Measurements from ENCODE around the gene RPUSD4.

Gene RPUSD4

DNA sequence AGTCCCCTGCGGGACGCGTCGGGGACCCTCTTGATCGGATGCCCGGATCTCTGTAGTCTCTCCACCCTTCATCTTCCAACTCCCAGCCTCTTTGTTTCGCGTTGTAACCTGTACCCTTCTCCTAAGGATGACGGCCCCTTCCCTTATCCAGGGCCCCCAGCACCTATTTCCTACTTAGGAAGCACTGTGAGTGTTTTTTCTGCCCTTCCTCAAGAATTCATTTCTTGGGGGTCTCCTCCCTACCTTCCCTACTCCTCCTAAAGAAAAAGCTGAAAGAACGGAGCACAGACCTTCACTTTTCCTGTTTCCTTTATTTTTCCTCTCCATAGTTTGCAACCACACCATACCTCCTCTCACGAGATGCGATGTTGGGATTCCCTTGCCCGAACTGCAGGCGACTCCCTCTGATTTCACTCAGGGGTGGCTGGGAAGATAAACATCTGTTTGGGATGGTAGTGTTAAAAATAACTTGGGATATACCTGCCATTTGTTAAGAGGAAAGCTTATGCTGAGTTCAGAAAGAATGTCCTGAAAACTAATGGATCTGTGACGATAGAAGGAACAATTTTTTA, 725 bp upstream of the RPUSD4 start:
- no peak for DNase-seq (ENCODE audit: low read depth)

DNA sequence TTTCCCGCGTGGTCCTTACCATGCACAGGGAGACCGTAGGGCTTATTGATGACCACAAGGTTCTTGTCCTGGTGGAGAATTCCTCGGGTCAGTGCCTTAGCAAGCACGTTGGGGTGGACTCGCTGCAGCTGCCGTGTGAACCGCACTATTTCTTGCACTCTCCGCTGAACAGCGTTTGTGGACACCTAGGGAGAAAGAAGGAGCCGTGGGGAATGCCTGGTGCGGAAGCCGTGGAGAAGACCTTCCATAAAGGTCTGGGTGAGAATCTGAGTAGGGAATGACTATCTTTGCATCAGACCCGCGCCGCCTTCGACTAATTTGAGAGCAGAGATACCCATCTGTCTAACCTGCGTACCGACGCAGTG, 597 bp downstream of the RPUSD4 start:
- DNase-seq (ENCODE audit: low read depth), result no peak

DNA sequence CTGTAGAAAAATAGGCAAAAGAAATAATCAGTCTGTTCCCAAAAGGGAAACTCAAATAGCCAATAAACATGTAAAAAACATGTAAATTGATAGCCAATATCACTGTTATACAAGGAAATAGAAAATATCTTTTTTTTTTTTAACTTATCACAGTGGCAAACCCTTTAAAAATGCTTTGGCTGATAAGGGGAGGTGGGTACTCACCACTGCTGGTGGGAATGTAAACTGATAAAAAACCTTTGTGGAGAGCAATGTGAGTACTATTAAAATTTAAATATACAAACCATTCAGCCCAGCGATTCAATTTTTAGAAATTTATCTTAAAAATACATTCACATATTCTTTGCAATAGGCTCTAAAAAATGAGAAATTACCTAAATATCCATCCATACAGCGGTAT, 3.6 kb downstream of the RPUSD4 start:
- DNase-seq (ENCODE audit: low read depth), result no peak

DNA sequence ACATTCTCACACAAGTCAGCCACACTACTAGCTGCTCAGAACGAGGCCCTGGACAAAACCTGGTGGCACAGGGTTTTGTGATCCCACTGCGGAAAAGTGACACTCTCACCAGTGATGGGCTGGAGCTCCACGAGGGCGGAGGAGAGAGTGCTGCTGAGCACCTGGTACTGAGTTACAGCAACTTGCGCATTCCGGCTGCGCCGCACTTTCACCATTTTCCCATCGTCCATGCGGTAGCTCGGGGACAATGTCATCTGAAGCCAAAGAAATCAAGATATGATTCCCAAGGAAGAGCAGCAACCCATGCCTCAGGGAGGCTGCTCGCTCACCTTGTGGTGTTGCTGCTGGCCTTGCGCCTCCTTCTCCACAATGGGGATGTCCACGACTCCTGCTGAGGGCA, 6.1 kb downstream of the RPUSD4 start:
- DNase-seq (ENCODE audit: low read depth), result no peak

DNA sequence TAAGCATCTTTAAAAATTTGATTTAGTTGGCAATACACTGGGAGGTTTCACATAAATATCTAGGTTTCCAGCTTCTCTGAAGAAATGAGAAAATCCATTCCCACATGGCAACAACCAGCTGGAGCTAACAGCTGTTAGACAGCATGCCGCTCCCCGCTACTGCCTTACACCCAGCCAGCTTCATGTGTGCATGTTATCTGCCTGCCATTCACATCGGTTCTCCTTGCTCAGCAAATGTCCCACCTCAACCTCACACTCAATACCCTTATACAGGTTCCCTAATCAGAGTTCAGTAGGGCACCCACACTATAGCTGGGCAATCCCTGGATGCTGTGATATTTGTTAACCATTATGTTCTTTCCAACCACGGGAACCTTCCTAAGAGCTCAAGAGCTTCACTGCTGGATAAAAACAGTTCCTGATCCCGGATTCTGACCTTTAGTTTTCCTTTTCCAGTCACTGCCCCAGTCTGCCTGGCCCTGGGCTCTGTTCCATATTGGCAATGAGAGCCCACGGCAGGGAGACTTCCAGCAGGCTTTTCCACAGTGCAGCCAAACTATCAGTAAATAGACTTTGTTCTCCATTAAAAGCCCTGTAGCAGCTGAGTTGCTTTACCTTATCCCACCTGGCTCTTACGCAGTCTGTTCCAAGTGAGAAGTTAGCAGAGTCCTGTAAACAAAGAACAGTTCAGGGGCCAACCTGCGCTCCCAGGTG, 8.6 kb downstream of the RPUSD4 start:
- no peak for DNase-seq (ENCODE audit: low read depth)

DNA sequence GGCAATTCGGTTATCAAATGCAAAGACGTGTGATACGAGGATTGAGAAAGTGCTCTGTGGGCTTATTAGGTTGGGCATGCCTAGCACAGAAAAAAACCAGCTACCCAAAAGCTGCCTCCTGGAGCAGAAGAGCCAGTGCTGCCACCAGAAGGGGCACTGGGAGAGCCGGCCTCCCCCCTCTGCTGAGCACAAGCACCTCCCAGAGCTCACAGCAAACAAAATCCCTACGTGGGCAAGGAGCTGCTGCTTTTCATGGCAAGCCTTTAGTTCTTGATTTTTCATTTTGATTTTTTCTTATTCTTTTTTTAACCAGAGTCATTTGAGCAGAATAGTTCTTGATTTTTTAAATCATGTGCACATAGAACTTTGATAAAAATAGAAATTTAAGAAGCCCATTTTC, 12.8 kb downstream of the RPUSD4 start:
- DNase-seq (ENCODE audit: low read depth), result no peak

DNA sequence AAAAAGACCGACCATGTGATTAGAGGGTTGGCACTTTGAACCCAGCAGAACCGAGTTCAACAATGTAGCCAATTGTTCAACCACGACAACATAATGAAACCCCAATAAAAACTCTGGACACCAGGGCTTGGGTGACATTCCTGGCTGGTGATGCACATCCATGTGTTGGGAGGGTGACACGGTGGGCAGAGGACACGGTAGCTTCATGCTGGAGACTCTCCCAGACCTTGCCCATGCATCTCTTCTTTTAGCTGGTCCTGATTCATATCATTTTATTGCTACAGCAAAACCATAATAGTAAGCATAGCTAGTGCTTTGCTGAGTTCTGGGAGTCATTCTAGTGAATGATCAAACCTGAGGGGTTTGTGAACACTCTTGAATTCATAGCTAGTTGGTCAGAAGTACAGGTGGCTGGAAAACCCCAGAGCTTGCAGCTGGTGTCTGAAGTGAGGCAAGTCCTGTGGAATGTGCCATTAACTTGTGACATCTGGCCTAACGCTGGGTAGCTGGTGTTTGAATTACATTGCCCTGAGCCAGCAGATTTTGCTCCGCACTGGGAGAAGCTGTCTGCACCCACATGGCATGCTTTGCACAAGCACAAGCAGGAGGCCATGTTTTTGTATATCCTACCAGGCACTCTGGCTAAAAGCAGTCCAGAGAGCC, 14.0 kb downstream of the RPUSD4 start:
- peak; percentile 27 for DNase-seq (ENCODE audit: low read depth)

DNA sequence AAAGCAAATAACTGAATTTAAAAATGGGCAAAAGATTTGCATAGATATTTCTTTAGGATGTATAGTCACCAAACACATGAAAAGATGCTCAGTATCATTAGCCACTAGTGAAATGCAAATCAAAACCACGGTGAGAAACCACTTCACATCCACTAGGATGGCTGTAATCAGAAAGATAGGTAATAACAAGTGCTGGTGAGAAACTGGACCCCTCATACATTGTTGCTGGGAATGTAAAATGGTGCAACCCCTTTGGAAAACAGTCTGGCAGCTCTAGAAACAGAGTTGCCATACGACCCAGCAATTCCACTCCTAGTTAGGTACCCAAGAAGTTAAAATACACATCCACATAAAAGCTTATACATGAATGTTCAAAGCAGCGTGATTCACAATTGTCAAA, 16.3 kb downstream of the RPUSD4 start:
- DNase-seq (ENCODE audit: low read depth), result no peak

DNA sequence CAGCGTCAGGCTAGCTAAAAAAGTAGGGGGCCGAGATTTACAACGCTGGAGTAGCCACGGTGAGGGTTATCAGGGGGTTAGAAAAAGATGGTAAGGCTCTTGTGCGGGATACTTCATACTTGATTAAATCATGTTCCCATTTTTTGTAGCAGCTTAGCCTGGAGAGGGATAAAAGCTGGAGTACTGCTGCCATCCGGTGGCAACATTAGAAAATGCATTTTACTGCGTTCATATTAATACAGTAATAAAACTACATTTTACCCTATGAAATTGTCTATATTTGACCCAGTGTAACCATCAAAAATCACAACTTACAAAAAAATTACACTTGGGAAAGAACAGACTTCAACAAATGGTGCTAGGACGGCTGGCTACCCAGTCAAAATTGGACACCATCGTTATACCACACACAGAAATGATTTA, 17.3 kb downstream of the RPUSD4 start:
- peak; percentile 27 for DNase-seq (ENCODE audit: low read depth)

DNA sequence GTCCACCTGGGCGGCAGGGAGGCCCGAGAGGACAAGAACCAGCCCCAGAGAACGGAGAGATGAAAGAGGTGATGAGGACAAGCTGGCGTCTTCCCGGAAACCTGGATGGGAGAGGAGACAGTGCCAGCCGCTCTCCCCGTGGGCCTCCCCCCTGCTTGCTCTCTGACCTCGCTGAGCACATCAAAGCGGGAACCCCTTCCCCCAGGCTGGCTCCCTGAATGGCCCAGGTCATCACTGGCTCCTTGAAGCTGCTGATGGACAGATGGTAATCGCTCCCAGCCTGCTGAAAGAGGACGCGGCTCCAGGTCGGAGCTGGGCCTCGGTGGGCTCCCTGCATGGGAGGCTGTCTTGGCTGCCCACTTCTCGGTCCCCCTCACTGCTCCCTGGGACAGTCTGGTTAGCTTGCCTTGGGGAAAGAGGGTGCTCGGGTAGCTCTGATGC, 18.4 kb downstream of the RPUSD4 start:
- no peak for DNase-seq (ENCODE audit: low read depth)

DNA sequence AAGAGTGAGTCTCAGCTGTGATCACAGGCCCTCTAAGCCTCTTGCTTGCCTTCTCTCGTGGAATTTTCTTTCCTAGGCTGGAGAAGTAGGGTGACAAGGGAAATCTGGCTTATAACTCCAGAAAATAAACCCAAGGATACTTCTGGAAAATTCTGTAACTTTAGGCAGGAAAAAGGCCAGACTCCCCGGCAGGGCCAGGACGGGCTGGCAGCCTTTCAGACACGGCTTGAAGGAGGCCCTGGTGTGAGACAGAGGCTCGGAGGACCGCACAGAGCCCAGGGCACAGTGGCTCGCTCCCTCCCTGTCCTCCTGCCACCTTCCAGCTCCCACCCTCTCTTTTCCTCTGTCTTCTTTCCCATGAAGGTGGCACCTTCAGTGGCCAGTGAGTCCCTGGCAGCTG, 19.1 kb downstream of the RPUSD4 start:
- no peak for DNase-seq (ENCODE audit: low read depth)

DNA sequence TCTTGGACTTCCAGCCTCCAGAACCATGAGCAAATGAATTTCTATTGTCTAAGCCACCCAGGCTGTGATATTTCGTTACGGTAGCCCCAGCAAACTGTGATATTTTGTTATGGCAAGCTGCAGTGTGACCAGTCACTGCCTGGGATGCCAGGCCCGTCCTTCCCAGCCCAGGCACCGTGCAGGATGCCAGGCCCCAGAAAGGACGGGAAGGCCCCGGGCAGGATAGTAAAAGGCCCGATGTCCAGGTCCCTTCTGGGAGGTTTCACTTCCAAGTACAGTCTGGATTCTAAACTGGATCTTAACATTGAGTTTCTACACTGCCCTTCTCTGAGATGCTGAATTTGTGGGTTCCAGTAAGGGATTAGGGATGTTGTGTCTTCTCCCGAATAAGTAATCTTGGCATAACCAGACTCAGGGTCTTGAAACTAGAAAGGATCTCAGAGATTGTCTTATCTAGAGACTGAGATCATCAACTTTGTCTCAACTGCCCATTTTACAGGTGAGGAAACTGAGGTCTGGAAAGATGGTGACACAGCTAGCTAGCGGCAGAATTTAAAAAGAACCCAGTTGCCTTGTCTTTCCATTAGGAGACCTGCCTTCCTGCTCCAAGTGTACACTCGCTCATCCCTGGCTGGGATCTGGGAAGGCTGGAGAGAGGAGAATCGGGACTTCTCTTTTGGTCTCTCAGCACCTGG, 19.9 kb downstream of the RPUSD4 start:
- DNase-seq (ENCODE audit: low read depth), result no peak

DNA sequence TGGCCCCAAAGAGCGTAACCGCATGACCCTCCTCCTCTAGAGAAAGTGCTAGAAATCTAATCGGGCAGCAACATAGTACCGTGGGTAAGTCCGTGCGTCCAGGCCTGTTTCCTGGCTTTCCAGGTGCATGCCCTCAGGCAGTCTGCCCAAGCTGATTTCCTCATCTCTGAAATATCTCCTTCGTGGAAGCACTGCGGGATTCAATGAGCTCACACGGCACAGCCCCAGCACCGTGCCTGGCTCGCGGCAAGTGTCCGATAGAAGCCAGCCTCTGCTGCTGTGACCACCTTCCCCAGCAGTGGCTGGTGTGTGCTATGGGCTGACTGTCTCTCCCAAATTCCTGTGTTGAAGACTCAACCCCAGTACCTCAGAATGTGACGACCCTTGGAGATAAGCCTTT, 20.7 kb downstream of the RPUSD4 start:
- no peak for DNase-seq (ENCODE audit: low read depth)

DNA sequence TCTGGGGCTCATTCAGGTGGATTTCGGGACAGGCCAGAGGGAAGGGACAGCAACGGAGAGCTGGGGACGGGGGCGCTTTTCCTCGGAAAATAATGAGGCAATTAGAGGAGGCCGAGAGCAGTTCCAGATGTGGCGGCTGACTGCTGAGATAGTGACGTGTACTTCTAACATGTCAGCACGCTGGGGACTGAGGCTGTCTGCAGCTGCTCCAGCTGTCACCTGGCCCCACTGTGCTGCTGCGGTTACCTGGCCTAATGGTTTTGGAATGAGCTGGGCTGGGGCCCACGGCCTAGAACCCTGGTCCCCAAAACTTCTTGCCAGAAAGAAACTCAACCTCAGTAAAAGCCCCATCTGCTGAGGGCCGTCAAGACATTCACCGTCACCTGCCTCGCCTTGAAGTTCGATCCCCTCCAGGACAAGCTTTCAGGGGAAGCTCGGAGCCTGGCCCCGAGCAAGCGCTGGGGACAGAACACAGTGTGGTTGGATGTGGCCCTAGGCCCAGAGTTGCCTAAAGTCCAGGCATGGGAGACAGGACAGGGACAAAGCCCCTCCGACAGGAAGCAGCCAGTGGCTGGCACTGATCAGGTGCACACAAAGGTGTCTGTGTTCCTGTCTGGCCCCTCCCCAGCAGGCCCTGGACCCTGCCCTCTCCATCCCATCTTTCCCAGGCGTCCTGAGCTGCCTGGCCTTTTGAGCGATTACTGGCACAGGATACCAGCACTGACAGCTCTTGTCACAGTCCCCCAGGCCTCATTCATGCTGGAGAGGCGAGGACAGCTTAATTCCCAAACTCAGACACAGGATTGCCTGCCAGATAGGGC, 22.1 kb downstream of the RPUSD4 start:
- DNase-seq (ENCODE audit: low read depth), result no peak

DNA sequence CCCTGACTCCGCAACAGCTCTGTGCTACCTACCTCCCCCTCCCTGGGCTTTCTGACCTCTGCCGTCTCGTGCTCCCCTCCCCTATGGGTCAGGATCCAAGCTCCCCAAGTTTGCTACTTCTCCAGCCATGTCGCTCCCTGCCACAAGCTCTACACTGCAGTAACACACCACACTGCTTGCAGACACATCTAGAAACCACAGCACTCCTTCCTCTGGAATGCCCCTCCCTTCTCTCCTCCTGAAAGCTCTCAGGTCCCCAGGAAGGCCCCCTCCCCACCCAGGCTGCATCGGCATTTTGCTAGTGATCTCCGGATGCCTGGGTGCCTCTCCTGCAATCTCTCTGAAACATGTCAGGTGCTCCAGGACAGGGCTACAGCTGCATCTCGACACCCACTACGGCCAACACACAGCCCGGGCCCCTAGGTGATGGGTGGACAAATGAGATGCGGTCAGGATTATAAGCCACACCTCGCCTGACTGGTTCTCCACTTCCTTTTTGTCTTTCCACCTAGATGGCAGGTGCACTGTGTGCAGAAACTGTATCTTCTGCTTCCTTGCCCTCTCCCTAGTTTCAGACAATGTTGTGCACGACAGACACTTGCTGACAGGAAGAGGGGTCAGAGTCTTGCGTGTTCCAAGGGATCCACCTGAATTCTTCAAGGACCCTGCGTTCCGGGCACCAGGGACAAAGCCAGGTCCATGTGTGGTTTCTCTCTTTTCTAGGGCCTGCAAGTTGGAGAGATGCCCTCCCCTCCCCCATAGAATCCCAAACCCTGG, 22.9 kb downstream of the RPUSD4 start:
- no peak for DNase-seq (ENCODE audit: low read depth)

DNA sequence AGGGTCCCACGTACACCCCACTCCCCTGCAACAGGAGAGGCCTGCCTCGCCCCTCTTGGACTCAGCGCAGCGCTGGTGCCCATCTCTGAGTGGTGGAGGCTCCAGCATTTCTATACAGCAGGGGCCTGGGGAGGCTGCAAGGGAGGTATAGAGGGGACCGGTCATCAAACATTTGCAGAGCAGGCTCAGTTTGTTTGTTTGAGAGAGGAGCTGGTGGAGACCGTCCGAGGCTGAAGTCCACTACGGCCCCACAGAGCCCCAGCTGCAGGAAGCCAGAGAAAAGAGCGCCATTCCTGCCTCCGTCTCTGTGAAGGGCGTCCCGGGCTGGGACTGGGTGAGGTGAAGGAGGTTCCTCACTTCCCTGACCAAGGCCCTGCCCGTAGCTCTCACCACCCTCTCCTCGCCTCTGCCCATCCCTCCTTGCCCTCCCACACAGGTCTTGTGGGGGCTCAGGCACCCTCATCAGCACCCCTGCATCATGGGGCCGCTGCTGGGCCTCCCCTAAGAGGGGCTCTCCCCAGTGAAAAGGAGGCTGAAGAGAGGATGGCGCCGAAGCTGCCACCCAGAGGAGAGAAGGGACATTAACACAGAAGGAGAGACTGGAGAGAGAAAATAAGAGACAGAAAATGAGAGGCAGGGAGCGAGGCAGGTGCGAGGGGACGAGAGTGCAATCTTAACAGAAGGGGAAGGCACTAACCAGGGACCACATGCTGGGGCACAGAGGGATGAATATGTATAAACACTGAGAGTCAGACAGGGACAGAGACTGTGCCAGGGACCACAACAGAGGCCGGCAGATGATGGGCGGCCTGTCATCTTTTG, 24.5 kb downstream of the RPUSD4 start:
- DNase-seq (ENCODE audit: low read depth), result no peak

DNA sequence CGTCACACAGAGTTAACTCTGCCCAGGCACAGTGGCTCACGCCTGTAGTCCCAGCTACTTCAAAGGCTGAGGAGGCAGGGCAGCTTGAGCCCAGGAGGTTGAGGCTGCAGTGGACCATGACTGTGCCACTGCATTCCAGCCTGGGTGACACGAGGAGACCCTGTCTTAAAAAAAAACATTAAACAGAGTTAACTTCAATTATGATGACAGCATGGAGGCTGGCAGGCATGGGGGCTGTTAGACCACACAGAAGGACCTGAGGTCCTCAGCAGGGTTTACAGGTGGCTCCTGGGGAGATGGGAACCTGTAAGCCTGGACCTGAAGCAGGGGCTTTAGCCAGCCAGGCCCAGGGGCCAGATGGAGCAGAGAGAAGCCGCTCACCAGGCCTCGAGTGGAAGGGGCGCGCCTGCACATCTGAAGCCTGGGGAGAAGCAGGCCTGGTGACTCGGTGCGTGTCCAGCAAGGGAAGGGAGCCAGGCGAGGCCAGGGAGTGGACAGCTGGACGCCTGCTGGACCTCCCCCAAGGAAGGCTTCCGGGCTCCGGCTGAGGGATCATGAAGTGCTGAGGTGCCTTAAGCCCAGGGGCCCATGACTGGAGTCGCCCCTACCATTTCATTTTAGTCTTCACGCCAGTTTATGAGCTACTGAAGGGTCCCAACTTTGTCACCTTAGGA, 25.3 kb downstream of the RPUSD4 start:
- DNase-seq (ENCODE audit: low read depth), result no peak

DNA sequence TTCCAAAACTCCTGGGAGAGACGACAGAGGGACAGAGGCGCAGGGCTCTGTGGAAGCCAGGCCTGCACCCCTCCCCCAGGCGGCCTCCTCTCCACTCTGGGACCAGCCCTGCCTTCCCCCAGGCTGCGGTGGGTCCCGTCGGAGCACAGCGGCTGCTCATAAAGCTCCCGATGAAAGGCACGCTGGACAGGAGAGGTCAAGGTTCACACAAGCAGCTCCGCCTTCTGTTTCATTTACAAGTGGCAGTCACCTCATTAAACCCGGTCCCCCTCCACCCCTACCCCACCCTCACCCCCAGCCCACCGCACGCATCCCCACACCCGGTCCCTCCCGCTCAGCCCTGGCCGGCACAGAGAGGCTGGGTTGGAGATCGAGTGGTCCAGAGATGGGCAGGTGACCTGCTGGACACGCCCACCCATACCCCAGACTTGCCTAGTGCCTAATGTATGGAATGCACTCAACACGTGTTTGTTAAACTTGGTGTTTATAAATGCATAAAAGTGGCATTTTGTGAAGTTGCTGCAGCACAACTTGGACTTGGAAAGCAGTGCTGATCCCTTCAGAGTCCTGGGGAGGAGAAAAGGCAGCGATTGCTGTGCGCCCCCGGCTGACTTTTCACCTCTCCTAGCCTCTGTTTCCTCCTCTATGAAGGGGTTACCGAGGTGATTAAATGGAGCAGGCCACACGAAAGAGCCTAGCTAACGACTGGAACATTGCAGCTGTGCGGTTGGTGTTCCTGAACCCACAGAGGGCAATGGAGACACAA, 26.0 kb downstream of the RPUSD4 start:
- DNase-seq (ENCODE audit: low read depth), result no peak

DNA sequence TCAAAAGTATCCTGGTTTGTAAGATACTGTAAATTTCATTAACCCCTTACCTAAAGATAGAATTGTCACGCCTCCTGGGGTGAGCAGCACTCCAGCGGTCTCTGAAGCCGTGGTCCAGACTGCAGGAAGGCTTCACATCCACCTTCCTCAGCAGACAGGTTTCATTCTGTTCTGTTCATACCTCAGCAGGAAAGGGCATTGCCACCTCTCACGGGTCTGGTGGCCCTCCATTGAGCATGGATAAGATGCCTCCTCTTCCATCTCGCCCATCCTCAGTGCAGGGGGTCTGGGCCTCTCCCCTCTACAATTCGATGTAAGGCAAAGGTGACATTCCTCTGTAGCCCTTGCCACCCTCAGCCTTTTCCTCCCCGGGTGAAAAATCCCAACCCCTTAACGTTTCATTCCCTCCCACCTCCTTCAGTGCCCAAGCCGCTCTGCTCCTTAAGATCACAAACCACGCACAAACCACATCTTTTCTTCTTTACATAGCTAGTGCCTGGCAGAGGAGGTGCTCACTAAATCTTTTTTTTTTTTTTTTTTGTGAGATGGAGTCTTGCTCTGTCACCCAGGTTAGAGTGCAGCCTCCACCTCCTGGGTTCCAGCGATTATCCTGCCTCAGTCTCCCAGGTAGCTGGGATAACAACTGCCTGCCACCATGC, 28.5 kb downstream of the RPUSD4 start:
- DNase-seq (ENCODE audit: low read depth), result no peak

Measured in fibroblast of gingiva (primary cell).